Measurements from ENCODE around the gene BEND2. TPM values are rescaled to one million over a fixed set of nuclear protein-coding genes. Genes with fewer than 3 reads are reported as not detected.

BEND2 gene
- total RNA-seq, 1 donor from 2014 or later, result not detected

- DNase-seq (ENCODE audit: low spot score), result no peak
- H3K4me1 Mint-ChIP-seq (ENCODE audit: unreplicated experiment), result no peaks in the 10 kb centered on the region
- H3K27ac Mint-ChIP-seq (ENCODE audit: unreplicated experiment), result no peak overlapping the region
- no peak overlapping the region for H3K4me3 Mint-ChIP-seq (ENCODE audit: unreplicated experiment)
- H3K36me3 Mint-ChIP-seq (ENCODE audit: low read depth, unreplicated experiment), result no peaks in the 10 kb centered on the region
- no peaks in the 10 kb centered on the region for H3K27me3 Mint-ChIP-seq (ENCODE audit: unreplicated experiment)
- H3K9me3 Mint-ChIP-seq (ENCODE audit: unreplicated experiment), result no peaks in the 10 kb centered on the region
- no peak for TF ChIP-seq CTCF (IDR thresholded peaks at IDR 0.05; ENCODE audit: unreplicated experiment)
Measured at GRCh38 chrX:18179446-18179845, 41.2 kb downstream of the BEND2 start.

GRCh38 chrX:18174971-18175370 is 45.7 kb downstream of the BEND2 start:
- no peaks in the 10 kb centered on the region for H3K36me3 Mint-ChIP-seq (ENCODE audit: low read depth, unreplicated experiment)
- no peak for DNase-seq (ENCODE audit: low spot score)
- H3K27me3 Mint-ChIP-seq (ENCODE audit: unreplicated experiment), result no peaks in the 10 kb centered on the region
- no peaks in the 10 kb centered on the region for H3K4me1 Mint-ChIP-seq (ENCODE audit: unreplicated experiment)
- no peaks in the 10 kb centered on the region for H3K9me3 Mint-ChIP-seq (ENCODE audit: unreplicated experiment)
- H3K4me3 Mint-ChIP-seq (ENCODE audit: unreplicated experiment), result no peak overlapping the region
- H3K27ac Mint-ChIP-seq (ENCODE audit: unreplicated experiment), result no peak overlapping the region
- TF ChIP-seq CTCF (IDR thresholded peaks at IDR 0.05; ENCODE audit: unreplicated experiment), result no peak

GRCh38 chrX:18174209-18174608 is 46.5 kb downstream of the BEND2 start:
- no peaks in the 10 kb centered on the region for H3K4me1 Mint-ChIP-seq (ENCODE audit: unreplicated experiment)
- H3K4me3 Mint-ChIP-seq (ENCODE audit: unreplicated experiment), result no peak overlapping the region
- H3K9me3 Mint-ChIP-seq (ENCODE audit: unreplicated experiment), result no peaks in the 10 kb centered on the region
- H3K27ac Mint-ChIP-seq (ENCODE audit: unreplicated experiment), result no peak overlapping the region
- DNase-seq (ENCODE audit: low spot score), result no peak
- no peaks in the 10 kb centered on the region for H3K27me3 Mint-ChIP-seq (ENCODE audit: unreplicated experiment)
- TF ChIP-seq CTCF (IDR thresholded peaks at IDR 0.05; ENCODE audit: unreplicated experiment), result no peak
- H3K36me3 Mint-ChIP-seq (ENCODE audit: low read depth, unreplicated experiment), result no peaks in the 10 kb centered on the region

GRCh38 chrX:18173494-18174180 is 47.0 kb downstream of the BEND2 start:
- H3K36me3 Mint-ChIP-seq (ENCODE audit: low read depth, unreplicated experiment), result no peaks in the 10 kb centered on the region

More at GRCh38 chrX:18173494-18174180, 47.0 kb downstream of the BEND2 start:
- Mint-ChIP-seq H3K9me3 (ENCODE audit: unreplicated experiment) (no peaks in the 10 kb centered on the region), H3K4me1 (ENCODE audit: unreplicated experiment) (no peaks in the 10 kb centered on the region), H3K4me3 (ENCODE audit: unreplicated experiment) (no peak overlapping the region), H3K27me3 (ENCODE audit: unreplicated experiment) (no peaks in the 10 kb centered on the region), H3K27ac (ENCODE audit: unreplicated experiment) (no peak overlapping the region)
- TF ChIP-seq CTCF (IDR thresholded peaks at IDR 0.05; ENCODE audit: unreplicated experiment), result no peak
- no peak for DNase-seq (ENCODE audit: low spot score)
